BLaER1 (cell line): ENCODE data around the gene ZBTB17.

Experiments
- H3K27ac ChIP-seq: shearing (Covaris generic); formaldehyde crosslinking; 2 replicates; pipeline ENCODE4 v1.8.1; 2022
- H3K27me3 ChIP-seq: shearing (Covaris generic); formaldehyde crosslinking; 2 replicates; pipeline ENCODE4 v1.8.1; 2022
- H3K36me3 ChIP-seq: shearing (Covaris generic); formaldehyde crosslinking; 2 replicates; pipeline ENCODE4 v1.8.1; 2022
- H3K4me1 ChIP-seq: shearing (Covaris generic); formaldehyde crosslinking; 2 replicates; pipeline ENCODE4 v1.8.1; 2022
- H3K4me2 ChIP-seq: shearing (Covaris generic); formaldehyde crosslinking; 2 replicates; pipeline ENCODE4 v1.8.1; 2022
- H3K4me3 ChIP-seq: shearing (Covaris generic); formaldehyde crosslinking; 2 replicates; pipeline ENCODE4 v1.8.1; 2022
- H3K9ac ChIP-seq: shearing (Covaris generic); formaldehyde crosslinking; 2 replicates; pipeline ENCODE4 v1.8.1; 2022
- H3K9me3 ChIP-seq: shearing (Covaris generic); formaldehyde crosslinking; 2 replicates; pipeline ENCODE4 v1.8.1; 2022
- H4K20me1 ChIP-seq: shearing (Covaris generic); formaldehyde crosslinking; 2 replicates; pipeline ENCODE4 v1.8.1; 2022
- Cebpa-rat ChIP-seq: shearing (Covaris generic); IDR thresholded peaks from 2 replicates; pipeline ENCODE4 v1.8.1; 2022

ZBTB17 gene

GRCh38 chr1:15962176-15962575 lies 13.7 kb downstream of the ZBTB17 start:
- no peak for TF ChIP-seq Cebpa-rat
- Histone ChIP-seq H3K4me2 (peak overlapping the region; percentile 86), H3K9ac (peak overlapping the region; percentile 31; the same call in 1 of the 2 replicates), H4K20me1 (peaks cover 95% of the 10 kb centered on the region), H3K27me3 (no peaks in the 10 kb centered on the region), H3K9me3 (no peaks in the 10 kb centered on the region), H3K27ac (no peak overlapping the region), H3K4me3 (no peak overlapping the region), H3K36me3 (peaks cover 23% of the 10 kb centered on the region), H3K4me1 (peaks cover 99% of the 10 kb centered on the region)

GRCh38 chr1:15961492-15961891 lies 14.4 kb downstream of the ZBTB17 start:
- no peaks in the 10 kb centered on the region for H3K27me3 ChIP-seq
- H3K36me3 ChIP-seq = peaks cover 22% of the 10 kb centered on the region
- no peak for TF ChIP-seq Cebpa-rat
- no peak overlapping the region for H3K27ac ChIP-seq
- no peak overlapping the region for H3K9ac ChIP-seq
- peaks cover 99% of the 10 kb centered on the region for H3K4me1 ChIP-seq
- no peak overlapping the region for H3K4me3 ChIP-seq
- H3K4me2 ChIP-seq = peak overlapping the region; percentile 86; the same call in 1 of the 2 replicates
- no peaks in the 10 kb centered on the region for H3K9me3 ChIP-seq
- peaks cover 95% of the 10 kb centered on the region for H4K20me1 ChIP-seq

- peaks cover 99% of the 10 kb centered on the region for H3K4me1 ChIP-seq
- peaks cover 25% of the 10 kb centered on the region for H3K36me3 ChIP-seq
- H3K27ac ChIP-seq = no peak overlapping the region
- H3K9me3 ChIP-seq = no peaks in the 10 kb centered on the region
- TF ChIP-seq Cebpa-rat = no peak
- H3K27me3 ChIP-seq = no peaks in the 10 kb centered on the region
- peak overlapping the region; percentile 62 for H3K4me2 ChIP-seq
- no peak overlapping the region for H3K9ac ChIP-seq
- peaks cover 95% of the 10 kb centered on the region for H4K20me1 ChIP-seq
- H3K4me3 ChIP-seq = no peak overlapping the region
Observed at GRCh38 chr1:15960808-15961207, 15.1 kb downstream of the ZBTB17 start.

- Histone ChIP-seq H3K9me3 (no peaks in the 10 kb centered on the region), H3K27me3 (no peaks in the 10 kb centered on the region), H3K36me3 (peaks cover 32% of the 10 kb centered on the region), H4K20me1 (peaks cover 97% of the 10 kb centered on the region), H3K9ac (no peak overlapping the region), H3K4me2 (peak overlapping the region; percentile 62), H3K4me1 (peaks cover 94% of the 10 kb centered on the region), H3K27ac (peak overlapping the region; percentile 32; the same call in 1 of the 2 replicates), H3K4me3 (no peak overlapping the region)
- TF ChIP-seq Cebpa-rat = no peak
Observed at GRCh38 chr1:15959827-15960446, 16.0 kb downstream of the ZBTB17 start.

GRCh38 chr1:15959424-15959823 lies 16.5 kb downstream of the ZBTB17 start:
- H4K20me1 ChIP-seq = peaks cover 97% of the 10 kb centered on the region
- peak overlapping the region; percentile 32; the same call in 1 of the 2 replicates for H3K27ac ChIP-seq
- H3K27me3 ChIP-seq = no peaks in the 10 kb centered on the region
- H3K4me2 ChIP-seq = peak overlapping the region; percentile 62
- H3K9ac ChIP-seq = no peak overlapping the region
- H3K4me1 ChIP-seq = peaks cover 94% of the 10 kb centered on the region
- H3K4me3 ChIP-seq = no peak overlapping the region
- no peaks in the 10 kb centered on the region for H3K9me3 ChIP-seq
- no peak for TF ChIP-seq Cebpa-rat
- H3K36me3 ChIP-seq = peaks cover 37% of the 10 kb centered on the region

GRCh38 chr1:15958793-15959192 lies 17.1 kb downstream of the ZBTB17 start:
- TF ChIP-seq Cebpa-rat = no peak
- H4K20me1 ChIP-seq = peaks cover 97% of the 10 kb centered on the region
- no peak overlapping the region for H3K4me3 ChIP-seq
- H3K4me1 ChIP-seq = peaks cover 94% of the 10 kb centered on the region
- H3K27me3 ChIP-seq = no peaks in the 10 kb centered on the region
- H3K9ac ChIP-seq = 0 out of 2 replicates have a peak overlapping the region, but pooled peaks have one; percentile 16
- H3K36me3 ChIP-seq = peaks cover 43% of the 10 kb centered on the region
- H3K9me3 ChIP-seq = no peaks in the 10 kb centered on the region
- H3K4me2 ChIP-seq = peak overlapping the region; percentile 53
- peak overlapping the region; percentile 47; the same call in 1 of the 2 replicates for H3K27ac ChIP-seq

- H3K4me1 ChIP-seq = peaks cover 94% of the 10 kb centered on the region
- H3K36me3 ChIP-seq = peaks cover 50% of the 10 kb centered on the region
- no peak for TF ChIP-seq Cebpa-rat
Observed at GRCh38 chr1:15958111-15958510, 17.8 kb downstream of the ZBTB17 start.

GRCh38 chr1:15957221-15958095 lies 18.4 kb downstream of the ZBTB17 start:
- Histone ChIP-seq H3K27me3 (no peaks in the 10 kb centered on the region), H3K4me2 (peak overlapping the region; percentile 53)
- TF ChIP-seq Cebpa-rat = no peak

More at GRCh38 chr1:15958111-15958510, 17.8 kb downstream of the ZBTB17 start:
- Histone ChIP-seq H3K9me3 (no peaks in the 10 kb centered on the region), H3K27ac (no peak overlapping the region; the same call in 1 of the 2 replicates), H3K4me3 (no peak overlapping the region), H3K4me2 (peak overlapping the region; percentile 53), H3K27me3 (no peaks in the 10 kb centered on the region), H3K9ac (peak overlapping the region; percentile 16; the same call in 1 of the 2 replicates), H4K20me1 (peaks cover 97% of the 10 kb centered on the region)

GRCh38 chr1:15956150-15956549 lies 19.8 kb downstream of the ZBTB17 start:
- H3K27ac ChIP-seq = peak overlapping the region; percentile 27; the same call in 1 of the 2 replicates
- peaks cover 97% of the 10 kb centered on the region for H4K20me1 ChIP-seq
- peaks cover 49% of the 10 kb centered on the region for H3K36me3 ChIP-seq
- peak overlapping the region; percentile 37 for H3K4me2 ChIP-seq
- no peaks in the 10 kb centered on the region for H3K9me3 ChIP-seq
- H3K4me3 ChIP-seq = no peak overlapping the region
- no peaks in the 10 kb centered on the region for H3K27me3 ChIP-seq
- H3K4me1 ChIP-seq = peaks cover 94% of the 10 kb centered on the region
- TF ChIP-seq Cebpa-rat = no peak
- H3K9ac ChIP-seq = no peak overlapping the region

More at GRCh38 chr1:15957221-15958095, 18.4 kb downstream of the ZBTB17 start:
- Histone ChIP-seq H3K36me3 (peaks cover 51% of the 10 kb centered on the region), H3K9me3 (no peaks in the 10 kb centered on the region), H3K4me1 (peaks cover 94% of the 10 kb centered on the region), H3K27ac (no peak overlapping the region), H3K4me3 (no peak overlapping the region), H3K9ac (peak overlapping the region; percentile 16; the same call in 1 of the 2 replicates), H4K20me1 (peaks cover 97% of the 10 kb centered on the region)
